ENCODE results near the gene C4orf36. TPM values are rescaled to one million over a fixed set of nuclear protein-coding genes. Genes with fewer than 3 reads are reported as not detected.

Gene C4orf36
- total RNA-seq, 2 experiments from 2014 or later = not detected

GRCh38 chr4:86928400-86929255, 36.4 kb upstream of the C4orf36 start:
- Mint-ChIP-seq H3K4me3 (no peak overlapping the region), H3K4me1 (peaks cover 23% of the 10 kb centered on the region), H3K9me3 (ENCODE audit: low read depth) (no peaks in the 10 kb centered on the region), H3K27ac (peak overlapping the region; percentile 83), H3K36me3 (ENCODE audit: low read depth) (peaks cover 5% of the 10 kb centered on the region), H3K27me3 (no peaks in the 10 kb centered on the region)
- ChIA-PET CTCF (interaction anchor here (0.8 to 1.7 kb wide), 7 partner anchors 9 to 222 kb away, joined by 3 to 7 read pairs (median 3); no protein-coding TSS in a partner anchor), POLR2A (interaction anchor here (0.6 to 0.8 kb wide), 3 partner anchors 36 to 56 kb away, joined by 4 to 8 read pairs (median 6); no protein-coding TSS in a partner anchor)
- ATAC-seq (peak; percentile 27), DNase-seq (no peak)
- intact Hi-C loops (cut with DNase I, micrococcal nuclease) = no loop called here

- POLR2A ChIA-PET = interaction anchor here (0.7 to 0.8 kb wide), 3 partner anchors 35 to 126 kb away, joined by 3 to 8 read pairs (median 6); no protein-coding TSS in a partner anchor
- CTCF ChIA-PET = interaction anchor here (0.8 to 1.7 kb wide), 6 partner anchors 8 to 222 kb away, joined by 3 to 5 read pairs (median 3); no protein-coding TSS in a partner anchor
- ATAC-seq = peak; percentile 84
Observed at GRCh38 chr4:86927843-86928395, 35.7 kb upstream of the C4orf36 start.

GRCh38 chr4:86926435-86927086, 34.3 kb upstream of the C4orf36 start:
- H3K36me3 Mint-ChIP-seq (ENCODE audit: low read depth) = peaks cover 5% of the 10 kb centered on the region
- CTCF ChIA-PET = interaction anchor here (0.9 to 1.7 kb wide), 4 partner anchors 85 to 224 kb away, joined by 3 to 5 read pairs (median 3); no protein-coding TSS in a partner anchor
- no peak for ATAC-seq

More at GRCh38 chr4:86927843-86928395, 35.7 kb upstream of the C4orf36 start:
- peak overlapping the region; percentile 83 for H3K27ac Mint-ChIP-seq
- H3K4me3 Mint-ChIP-seq = no peak overlapping the region
- no peaks in the 10 kb centered on the region for H3K27me3 Mint-ChIP-seq
- DNase-seq = peak; percentile 52
- peaks cover 22% of the 10 kb centered on the region for H3K4me1 Mint-ChIP-seq
- peaks cover 5% of the 10 kb centered on the region for H3K36me3 Mint-ChIP-seq (ENCODE audit: low read depth)
- H3K9me3 Mint-ChIP-seq (ENCODE audit: low read depth) = no peaks in the 10 kb centered on the region
- intact Hi-C loops (cut with DNase I, micrococcal nuclease) = no loop called here

GRCh38 chr4:86924811-86925210, 32.6 kb upstream of the C4orf36 start:
- POLR2A ChIA-PET = no interaction called here

More at GRCh38 chr4:86926435-86927086, 34.3 kb upstream of the C4orf36 start:
- no peak overlapping the region for H3K4me3 Mint-ChIP-seq
- POLR2A ChIA-PET = no interaction called here
- intact Hi-C loops (cut with DNase I, micrococcal nuclease) = loop anchor here in 1 of 2 experiments (1.0 kb wide), 1 partner anchor 8 kb away; no protein-coding TSS in a partner anchor
- peaks cover 24% of the 10 kb centered on the region for H3K4me1 Mint-ChIP-seq
- no peaks in the 10 kb centered on the region for H3K9me3 Mint-ChIP-seq (ENCODE audit: low read depth)
- no peak overlapping the region for H3K27ac Mint-ChIP-seq
- DNase-seq = no peak
- H3K27me3 Mint-ChIP-seq = no peaks in the 10 kb centered on the region

GRCh38 chr4:86921608-86922252, 29.5 kb upstream of the C4orf36 start:
- Mint-ChIP-seq H3K36me3 (ENCODE audit: low read depth) (peaks cover 4% of the 10 kb centered on the region), H3K27ac (no peak overlapping the region), H3K4me3 (no peak overlapping the region), H3K4me1 (peaks cover 2% of the 10 kb centered on the region), H3K27me3 (no peaks in the 10 kb centered on the region), H3K9me3 (ENCODE audit: low read depth) (no peaks in the 10 kb centered on the region)
- ChIA-PET CTCF (interaction anchor here (0.6 to 6.6 kb wide), 35 partner anchors 10 to 1839 kb away, joined by 3 to 91 read pairs (median 5); partner anchors contain the start of gene AFF1), POLR2A (interaction anchor here (0.5 to 0.7 kb wide), 2 partner anchors 12 to 148 kb away, joined by 4 to 5 read pairs; partner anchors contain the start of gene AFF1)
- intact Hi-C loops (cut with DNase I, micrococcal nuclease) = loop anchor here (1.0 to 5.0 kb wide), 6 partner anchors 85 to 315 kb away; no protein-coding TSS in a partner anchor
- no peak for DNase-seq
- ATAC-seq = no peak

More at GRCh38 chr4:86924811-86925210, 32.6 kb upstream of the C4orf36 start:
- ATAC-seq (no peak), DNase-seq (no peak)
- CTCF ChIA-PET = interaction anchor here (1.6 to 6.6 kb wide), 4 partner anchors 14 to 167 kb away, joined by 6 to 91 read pairs (median 11); no protein-coding TSS in a partner anchor
- Mint-ChIP-seq H3K4me1 (peaks cover 24% of the 10 kb centered on the region), H3K4me3 (no peak overlapping the region), H3K9me3 (ENCODE audit: low read depth) (no peaks in the 10 kb centered on the region), H3K27me3 (no peaks in the 10 kb centered on the region), H3K36me3 (ENCODE audit: low read depth) (peaks cover 5% of the 10 kb centered on the region), H3K27ac (no peak overlapping the region)
- intact Hi-C loops (cut with DNase I, micrococcal nuclease) = loop anchor here in 1 of 2 experiments (5.0 kb wide), 1 partner anchor 227 kb away; no protein-coding TSS in a partner anchor

GRCh38 chr4:86919561-86920223, 27.5 kb upstream of the C4orf36 start:
- no peak for DNase-seq
- no peaks in the 10 kb centered on the region for H3K9me3 Mint-ChIP-seq (ENCODE audit: low read depth)
- POLR2A ChIA-PET = no interaction called here
- ATAC-seq = no peak
- no peaks in the 10 kb centered on the region for H3K27me3 Mint-ChIP-seq
- peaks cover 2% of the 10 kb centered on the region for H3K4me1 Mint-ChIP-seq
- CTCF ChIA-PET = interaction anchor here (0.6 to 6.6 kb wide), 12 partner anchors 8 to 308 kb away, joined by 3 to 91 read pairs (median 3); no protein-coding TSS in a partner anchor
- no peak overlapping the region for H3K27ac Mint-ChIP-seq
- no peak overlapping the region for H3K4me3 Mint-ChIP-seq
- intact Hi-C loops (cut with DNase I, micrococcal nuclease) = loop anchor here in 1 of 2 experiments (5.0 kb wide), 1 partner anchor 233 kb away; no protein-coding TSS in a partner anchor
- no peaks in the 10 kb centered on the region for H3K36me3 Mint-ChIP-seq (ENCODE audit: low read depth)

GRCh38 chr4:86918539-86919072, 26.4 kb upstream of the C4orf36 start:
- CTCF ChIA-PET = interaction anchor here (0.6 kb wide), 1 partner anchor 149 kb away, joined by 3 read pairs; no protein-coding TSS in a partner anchor
- Mint-ChIP-seq H3K9me3 (ENCODE audit: low read depth) (no peaks in the 10 kb centered on the region), H3K4me1 (peaks cover 2% of the 10 kb centered on the region), H3K27ac (no peak overlapping the region), H3K36me3 (ENCODE audit: low read depth) (no peaks in the 10 kb centered on the region), H3K4me3 (no peak overlapping the region), H3K27me3 (no peaks in the 10 kb centered on the region)
- ATAC-seq = no peak
- intact Hi-C loops (cut with DNase I, micrococcal nuclease) = no loop called here
- POLR2A ChIA-PET = no interaction called here
- DNase-seq = no peak

GRCh38 chr4:86917212-86918039, 25.2 kb upstream of the C4orf36 start:
- Mint-ChIP-seq H3K27ac (no peak overlapping the region), H3K36me3 (ENCODE audit: low read depth) (no peaks in the 10 kb centered on the region), H3K9me3 (ENCODE audit: low read depth) (no peaks in the 10 kb centered on the region), H3K4me3 (no peak overlapping the region), H3K27me3 (no peaks in the 10 kb centered on the region), H3K4me1 (peaks cover under 1% of the 10 kb centered on the region)
- DNase-seq = no peak
- CTCF ChIA-PET = interaction anchor here (0.7 to 1.1 kb wide), 3 partner anchors 12 to 295 kb away, joined by 3 read pairs; no protein-coding TSS in a partner anchor
- no peak for ATAC-seq
- POLR2A ChIA-PET = no interaction called here
- intact Hi-C loops (cut with DNase I, micrococcal nuclease) = no loop called here

GRCh38 chr4:86916392-86916791, 24.2 kb upstream of the C4orf36 start:
- Mint-ChIP-seq H3K4me3 (no peak overlapping the region), H3K9me3 (ENCODE audit: low read depth) (no peaks in the 10 kb centered on the region), H3K27me3 (no peaks in the 10 kb centered on the region), H3K36me3 (ENCODE audit: low read depth) (no peaks in the 10 kb centered on the region), H3K4me1 (peaks cover 2% of the 10 kb centered on the region), H3K27ac (no peak overlapping the region)
- ChIA-PET POLR2A (interaction anchor here (0.5 kb wide), 1 partner anchor 470 kb away, joined by 4 read pairs; no protein-coding TSS in a partner anchor), CTCF (interaction anchor here (0.7 to 1.1 kb wide), 3 partner anchors 11 to 296 kb away, joined by 3 read pairs; no protein-coding TSS in a partner anchor)
- no peak for DNase-seq
- intact Hi-C loops (cut with DNase I, micrococcal nuclease) = no loop called here
- ATAC-seq = no peak
